OCI-LY3 (cell line): Measurements from ENCODE around the gene TAF8.

Source experiments
- CTCF ChIP-seq: fragments of 200-600, 300-600 bp; sonication (generic); IDR thresholded peaks from 2 replicates; pipeline ENCODE4 v1.5.1; 2014; ENCODE audit warnings: antibody characterized with exemption, low read length, low read depth
- EZH2phosphoT487 ChIP-seq: fragments of 200-600 bp; shearing (Covaris generic); IDR thresholded peaks from 2 replicates; pipeline ENCODE4 v1.6.1; 2018; ENCODE audit warnings: antibody characterized with exemption, mixed run types, low read depth

GRCh38 chr6:42009844-42010184 is 40.5 kb upstream of the TAF8 start:
- TF ChIP-seq CTCF (no peak), EZH2phosphoT487 (no peak)
